GM23248 (cell line): ENCODE data around the gene UBAC1.

Experiments used
- EZH2 ChIP-seq: fragments of 200-600 bp; sonication (generic); IDR thresholded peaks from 2 replicates; pipeline ENCODE4 v1.6.1; 2018; ENCODE audit warnings: antibody characterized with exemption, mild to moderate bottlenecking; ENCODE audit not compliant: insufficient read depth, poor library complexity, severe bottlenecking
- EZH2phosphoT487 ChIP-seq: fragments of 200-600 bp; sonication (generic); IDR thresholded peaks from 2 replicates; pipeline ENCODE4 v1.6.1; 2018; ENCODE audit warnings: antibody characterized with exemption, moderate library complexity, mild to moderate bottlenecking, low read depth; ENCODE audit not compliant: insufficient read depth

- TF ChIP-seq EZH2 (no peak), EZH2phosphoT487 (no peak)
Measured at GRCh38 chr9:135902655-135903357, 58.4 kb downstream of the UBAC1 start.
